GM10847 (cell line): ENCODE results near the gene C20orf202.

Experiments
- POLR2A ChIP-seq: IDR thresholded peaks from 2 replicates; pipeline ENCODE4 v1.6.1; 2011; ENCODE audit not compliant: insufficient read length; ENCODE audit errors: extremely low read depth

The C20orf202 gene

GRCh38 chr20:1177680-1178079 lies 25.6 kb upstream of the C20orf202 start:
- TF ChIP-seq POLR2A = no peak

DNA sequence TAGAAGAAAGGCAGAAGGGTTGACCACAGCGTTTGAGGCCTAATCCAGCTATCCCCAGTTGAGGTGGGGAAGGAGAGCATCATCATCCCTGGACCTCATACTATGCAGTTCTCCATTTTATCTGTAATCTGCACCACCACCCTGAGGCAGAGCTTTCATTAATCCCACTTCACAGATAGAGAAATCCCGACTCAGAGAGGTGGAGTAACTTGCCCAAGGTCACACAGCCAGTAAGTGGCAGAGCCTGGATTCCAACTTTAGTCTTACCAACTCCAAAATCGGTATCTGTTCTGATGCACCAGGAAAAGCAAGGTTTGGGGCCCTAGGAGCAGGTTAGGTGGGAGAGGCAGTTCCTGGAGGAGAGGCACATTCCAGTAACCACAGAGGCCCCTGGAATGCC lies 25.2 kb upstream of the C20orf202 start:
- TF ChIP-seq POLR2A = no peak

- no peak for TF ChIP-seq POLR2A
Observed at GRCh38 chr20:1178623-1179022, 24.6 kb upstream of the C20orf202 start.

DNA sequence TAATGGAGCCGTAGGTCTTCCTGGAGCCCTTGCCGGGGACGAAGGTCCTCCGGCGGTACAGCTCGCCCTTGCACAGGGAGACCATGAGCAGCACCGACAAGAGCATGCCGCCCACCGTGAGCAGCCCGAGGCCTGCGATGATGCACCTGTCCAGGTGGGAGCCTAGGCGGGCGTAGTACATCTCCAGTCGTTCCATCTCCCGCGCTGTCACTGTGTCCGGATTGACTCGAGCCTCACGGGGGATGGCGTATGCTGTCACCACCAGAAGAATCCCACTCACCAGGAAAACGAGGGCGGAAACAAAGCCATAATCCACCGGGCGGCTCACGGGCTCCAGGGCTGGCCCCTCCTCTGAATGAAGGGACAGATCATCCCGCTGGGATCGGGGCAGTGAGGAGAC lies 22.3 kb upstream of the C20orf202 start:
- no peak for TF ChIP-seq POLR2A

DNA sequence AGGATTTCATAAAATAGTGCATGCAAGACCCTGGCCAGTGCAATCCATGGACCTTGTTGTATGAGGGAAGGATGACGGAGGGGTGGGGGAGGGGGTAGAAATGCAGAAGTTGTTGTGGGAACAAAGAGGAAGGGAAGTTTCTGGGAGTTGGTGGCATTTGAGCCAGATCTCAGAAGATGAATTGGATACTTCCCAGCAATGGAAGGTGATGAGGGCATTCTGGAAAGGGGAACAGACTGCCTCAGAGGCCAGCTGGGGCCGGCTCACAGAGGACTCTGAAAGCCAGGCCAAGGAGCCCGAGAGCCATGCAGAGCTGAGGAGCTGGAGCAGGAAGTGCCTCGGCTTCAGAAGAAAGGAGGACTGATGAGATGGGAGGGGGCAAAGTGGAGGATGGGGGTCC lies 21.1 kb upstream of the C20orf202 start:
- TF ChIP-seq POLR2A = no peak

DNA sequence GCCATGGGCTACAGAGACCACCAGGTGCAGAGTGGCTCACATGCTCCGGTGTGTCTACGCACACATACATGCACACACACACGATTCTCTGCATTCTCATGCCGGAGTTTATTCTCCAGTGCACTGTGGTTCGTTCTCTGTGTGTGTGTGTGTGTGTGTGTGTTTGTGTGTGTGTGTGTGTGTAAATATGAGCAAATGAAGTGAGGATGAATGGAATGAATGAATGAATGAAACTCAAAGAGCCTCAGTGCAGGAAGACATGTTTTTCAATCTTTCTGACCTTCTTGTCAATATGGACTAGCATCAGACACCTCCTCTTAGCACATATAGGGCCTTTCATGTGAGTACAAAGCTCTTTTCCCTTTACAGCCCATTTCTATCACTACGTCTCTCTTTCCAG lies 20.1 kb upstream of the C20orf202 start:
- TF ChIP-seq POLR2A = no peak

- TF ChIP-seq POLR2A = no peak
Observed at GRCh38 chr20:1184260-1184637, 19.0 kb upstream of the C20orf202 start.

- no peak for TF ChIP-seq POLR2A
Observed at GRCh38 chr20:1184638-1185315, 18.5 kb upstream of the C20orf202 start, which contains the start of gene TMEM74B. Gene TMEM74B (minus strand): TSS chr20:1184981. CDS start chr20:1183801, 1,180 bp downstream.

GRCh38 chr20:1185316-1185741 lies 17.9 kb upstream of the C20orf202 start:
- TF ChIP-seq POLR2A = no peak

DNA sequence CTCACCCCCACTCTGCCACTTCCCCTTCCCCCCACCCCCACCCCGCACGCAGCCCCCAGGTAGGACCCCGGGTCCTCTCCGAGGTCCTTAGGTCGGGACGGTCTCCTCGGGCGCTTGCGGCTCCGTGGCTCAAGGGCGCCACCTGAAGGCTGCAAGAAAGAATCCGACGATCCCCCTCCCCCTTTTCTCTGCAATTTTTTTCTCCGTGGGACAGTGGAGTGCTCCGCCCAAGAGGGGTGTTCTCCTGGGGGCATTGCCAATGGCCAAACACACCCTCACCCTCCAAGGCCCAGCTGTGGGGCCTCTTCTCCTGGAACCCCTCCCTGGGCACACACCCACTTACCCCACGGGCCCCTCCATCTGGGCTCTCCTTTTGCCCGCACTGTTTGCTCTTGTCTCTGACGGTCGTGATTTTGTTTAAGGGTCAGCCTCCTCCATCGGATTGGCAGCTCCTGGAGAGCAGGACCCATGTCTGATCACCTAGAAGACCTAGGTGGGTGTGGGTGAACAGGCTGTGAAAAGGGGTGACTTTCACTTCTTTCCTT lies 17.4 kb upstream of the C20orf202 start:
- no peak for TF ChIP-seq POLR2A

DNA sequence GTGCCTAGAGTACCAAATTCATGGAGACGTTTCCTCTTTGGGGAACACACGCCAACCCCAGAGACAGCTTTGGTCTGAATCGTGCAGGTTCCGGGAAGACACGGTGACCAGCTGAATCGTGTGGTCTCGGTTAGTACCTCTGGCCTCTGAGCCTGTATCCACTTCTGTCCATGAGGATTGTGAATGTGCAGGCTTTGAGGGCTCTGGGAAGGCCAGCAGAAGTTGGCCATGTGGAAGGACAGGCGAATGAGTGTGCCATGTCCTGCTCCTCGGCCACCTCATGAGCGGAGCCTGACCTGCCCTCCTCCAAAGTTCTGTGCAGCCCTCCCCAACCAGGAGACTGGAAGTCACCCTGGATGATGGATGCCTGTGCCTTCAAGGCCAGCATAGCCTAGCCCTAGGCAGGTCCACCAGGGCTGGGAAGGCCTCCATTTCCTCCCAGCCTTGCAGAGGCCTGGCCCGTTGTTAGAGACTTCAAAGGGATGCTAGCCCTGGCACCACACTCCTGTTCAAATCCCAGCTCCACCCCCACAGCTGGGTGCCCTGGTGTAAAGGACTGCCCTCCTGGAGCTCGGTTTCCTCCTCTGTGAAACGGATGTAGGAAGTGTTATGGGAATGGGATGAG lies 16.8 kb upstream of the C20orf202 start:
- TF ChIP-seq POLR2A = no peak

GRCh38 chr20:1187605-1188171 lies 15.6 kb upstream of the C20orf202 start:
- no peak for TF ChIP-seq POLR2A

DNA sequence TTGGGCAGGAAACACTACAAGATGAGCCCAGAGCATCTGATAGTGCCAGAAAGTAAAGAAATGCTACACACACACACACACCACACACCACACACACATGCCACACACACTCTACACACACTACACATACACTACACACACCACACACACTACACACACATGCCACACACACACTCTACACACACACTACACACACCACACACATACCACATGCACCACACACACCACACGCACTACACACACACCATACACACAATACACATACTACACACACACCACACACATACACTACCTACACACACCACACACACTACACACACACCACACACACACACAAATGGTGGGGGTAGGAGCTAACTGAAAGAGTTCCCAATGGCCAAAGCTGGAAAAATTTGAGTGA lies 14.9 kb upstream of the C20orf202 start:
- TF ChIP-seq POLR2A = no peak

- no peak for TF ChIP-seq POLR2A
Observed at GRCh38 chr20:1189827-1190226, 13.4 kb upstream of the C20orf202 start.

DNA sequence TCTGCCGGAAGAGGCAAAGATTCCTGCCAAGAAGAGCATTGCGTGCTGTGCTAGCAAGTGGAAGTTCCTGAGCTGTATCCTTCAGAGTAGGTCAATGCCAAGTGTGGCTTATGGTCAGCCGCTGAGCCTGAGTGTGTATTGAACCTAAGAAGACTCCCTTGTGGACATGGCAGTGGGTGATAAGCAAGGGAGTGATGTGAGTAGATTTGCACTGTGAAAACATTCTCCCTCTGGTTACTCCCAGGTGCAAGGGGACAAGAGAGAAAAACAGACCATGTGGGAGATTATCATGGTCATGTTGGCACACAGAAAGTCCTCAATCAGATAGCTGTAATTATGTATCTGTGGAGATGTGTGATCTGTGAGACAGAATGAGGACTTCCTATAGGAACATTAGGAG lies 12.4 kb upstream of the C20orf202 start:
- no peak for TF ChIP-seq POLR2A

DNA sequence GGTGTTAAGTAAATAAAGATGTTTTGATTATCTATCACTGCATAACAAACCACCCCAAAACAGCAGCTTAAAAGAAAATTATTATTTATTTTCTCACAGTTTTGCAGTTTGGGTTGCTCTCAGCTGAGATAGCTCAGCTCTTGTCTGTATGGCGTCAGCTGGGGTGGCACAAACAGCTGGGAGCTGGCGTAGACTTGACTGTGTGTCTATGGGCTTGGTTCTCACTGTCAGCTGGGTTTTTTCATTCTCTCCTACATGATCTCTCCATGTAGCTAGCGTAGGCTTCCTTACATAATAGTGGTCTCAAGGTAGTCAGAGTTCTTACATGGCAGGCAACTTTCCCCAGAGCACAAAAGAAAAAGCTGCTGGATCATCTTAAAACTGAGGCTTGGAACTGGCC lies 12.0 kb upstream of the C20orf202 start:
- no peak for TF ChIP-seq POLR2A
